Stimulated activated CD4-positive, alpha-beta T cell treated with anti-CD3 and anti-CD28 coated beads, Interleukin-15, amount 100 ng/mL, for 48 hours (primary cell): Measurements from ENCODE around the gene NEDD4L.
"Not testable (repeated sequence)": the region's sequence is repeated elsewhere in the genome, so short reads cannot be mapped to it uniquely, and the experiment has no call there.

Experiments
- DNase-seq, 2 donors: peaks; one replicate each; pipeline ENCODE4 v3.0.0-alpha.2; 2020; ENCODE audit warnings: low read depth in 2 of 2

Gene NEDD4L

GRCh38 chr18:58266291-58266690 lies 222.3 kb downstream of the NEDD4L start:
- no peak for DNase-seq

- DNase-seq, result no peak
Observed at GRCh38 chr18:58267493-58267892, 223.5 kb downstream of the NEDD4L start.

- no peak for DNase-seq
Observed at GRCh38 chr18:58268849-58269248, 224.8 kb downstream of the NEDD4L start.

- DNase-seq, result no peak
Observed at GRCh38 chr18:58269931-58270330, 225.9 kb downstream of the NEDD4L start.

- DNase-seq, result no peak
Observed at GRCh38 chr18:58270396-58270795, 226.4 kb downstream of the NEDD4L start.

- no peak for DNase-seq
Observed at GRCh38 chr18:58271770-58272169, 227.7 kb downstream of the NEDD4L start.

GRCh38 chr18:58272209-58272608 lies 228.2 kb downstream of the NEDD4L start:
- DNase-seq, result no peak

- DNase-seq, result no peak
Observed at GRCh38 chr18:58272779-58273435, 228.9 kb downstream of the NEDD4L start.

GRCh38 chr18:58275176-58275575 lies 231.2 kb downstream of the NEDD4L start:
- DNase-seq, result no peak

GRCh38 chr18:58276789-58277739 lies 233.0 kb downstream of the NEDD4L start:
- no peak for DNase-seq

- no peak for DNase-seq
Observed at GRCh38 chr18:58279504-58280175, 235.6 kb downstream of the NEDD4L start.

- DNase-seq, result no peak
Observed at GRCh38 chr18:58280191-58280590, 236.2 kb downstream of the NEDD4L start.

- not testable (repeated sequence) for DNase-seq
Observed at GRCh38 chr18:58282872-58283271, 238.8 kb downstream of the NEDD4L start.

- no peak for DNase-seq
Observed at GRCh38 chr18:58284699-58285448, 240.8 kb downstream of the NEDD4L start.

GRCh38 chr18:58285449-58286130 lies 241.6 kb downstream of the NEDD4L start:
- no peak for DNase-seq

- no peak for DNase-seq
Observed at GRCh38 chr18:58286632-58287352, 242.8 kb downstream of the NEDD4L start.

GRCh38 chr18:58287353-58288274 lies 243.6 kb downstream of the NEDD4L start:
- no peak for DNase-seq

- no peak for DNase-seq
Observed at GRCh38 chr18:58288921-58289797, 245.1 kb downstream of the NEDD4L start.
